Gastroesophageal sphincter (tissue), 4 donors: ENCODE measurements around the gene IL1RAPL2. TPM values are rescaled to one million over a fixed set of nuclear protein-coding genes. Genes with fewer than 3 reads are reported as not detected.

ENCODE experiments used
- ATAC-seq: fragments of 150-250 bp; one replicate; pipeline ENCODE4 v1.9.1; 2016; ENCODE audit warnings: mild to moderate bottlenecking, moderate library complexity
- H3K27ac ChIP-seq, 4 donors: fragments of 200-600 bp; sonication (generic) in 3 of 4; 1 replicate in 3 of 4; 2 replicates in 1 of 4; pipeline ENCODE4 v1.5.1; 2016 to 2019
- H3K27me3 ChIP-seq: fragments of 200-600 bp; sonication (generic); one replicate; pipeline ENCODE4 v1.5.1; 2019
- H3K36me3 ChIP-seq, 2 donors: fragments of 200-600 bp; sonication (generic); one replicate each; pipeline ENCODE4 v1.5.1; 2019; ENCODE audit warnings: control low read depth in 1 of 2
- H3K4me1 ChIP-seq, 3 donors: fragments of 200-600 bp; sonication (generic); 1 replicate in 2 of 3; 2 replicates in 1 of 3; pipeline ENCODE4 v1.5.1; 2016 to 2019; ENCODE audit warnings: control low read depth in 2 of 3
- H3K4me3 ChIP-seq, 2 donors: fragments of 200-600 bp; sonication (generic); one replicate each; pipeline ENCODE4 v1.5.1; 2019; ENCODE audit warnings: mild to moderate bottlenecking in 1 of 2, moderate library complexity in 1 of 2
- H3K9me3 ChIP-seq, 3 donors: fragments of 200-600 bp; sonication (generic); one replicate each; pipeline ENCODE4 v1.5.1; 2017 to 2019; ENCODE audit warnings: control low read depth in 2 of 3
- EP300 ChIP-seq: sonication (generic); formaldehyde crosslinking; IDR thresholded peaks from one replicate; pipeline ENCODE4 v1.6.1; 2017; ENCODE audit warnings: antibody characterized with exemption, mild to moderate bottlenecking
- POLR2A ChIP-seq, 2 donors: fragments of 450-650 bp; IDR thresholded peaks; one replicate each; pipeline ENCODE4 v1.6.1; 2017; ENCODE audit warnings: antibody characterized with exemption in 2 of 2, mild to moderate bottlenecking in 2 of 2, moderate library complexity in 1 of 2
- POLR2AphosphoS5 ChIP-seq: sonication (generic); formaldehyde crosslinking; IDR thresholded peaks from one replicate; pipeline ENCODE4 v1.6.1; 2017; ENCODE audit warnings: antibody characterized with exemption
- WGBS, 2 donors: methylation state at CpG; one replicate each; pipeline ENCODE4 v1.1.5; 2018; ENCODE audit warnings: low coverage in 1 of 2; 5-methylcytosine and 5-hydroxymethylcytosine counted together
- total RNA-seq, 4 donors: library from RNA; depleted of rRNA; stranded (reverse); fragments of >200 nt; gene quantifications; one replicate each; pipeline ENCODE4 v1.1.0, GENCODE V29; 2016
- TF ChIP-seq, protein P1 (sequence below), 4 experiments: fragments of 200-600 bp in 2 of 4; fragments of 450-650 bp in 2 of 4; sonication (generic) in 1 of 4; IDR thresholded peaks; one replicate each; pipeline ENCODE4 v1.5.1; 2017 to 2019; ENCODE audit warnings: antibody characterized with exemption in 4 of 4, mild to moderate bottlenecking in 2 of 4, moderate library complexity in 2 of 4

The IL1RAPL2 gene
- total RNA-seq, 4 donors from 2014 or later: 0.54 TPM; not detected in 2

DNA sequence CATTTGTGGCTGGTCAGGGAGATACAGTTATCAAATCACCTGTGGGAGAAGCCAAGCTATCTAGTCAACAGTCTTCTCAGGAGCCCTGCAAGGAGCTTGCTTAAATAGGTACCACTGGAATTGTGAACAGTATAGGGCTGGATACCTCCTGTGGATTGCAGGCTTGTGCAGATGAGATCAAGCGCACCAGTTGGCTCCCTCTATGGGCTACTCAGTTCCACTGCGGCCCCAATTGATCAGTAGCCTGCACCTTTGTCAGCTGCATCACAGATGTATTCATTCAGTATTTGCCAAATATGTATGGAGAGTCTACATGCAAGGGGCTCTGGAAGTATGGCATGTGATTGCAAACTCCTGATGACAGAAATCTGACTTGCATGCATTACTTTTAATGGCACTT, 625.9 kb downstream of the IL1RAPL2 start:
- no peaks in the 10 kb centered on the region for H3K36me3 ChIP-seq
- ATAC-seq: no peak
- no peak overlapping the region for H3K27ac ChIP-seq
- no peak overlapping the region for H3K4me3 ChIP-seq
- WGBS, 2 donors: 40% methylated on average over 1 of the region's 2 CpGs
- TF ChIP-seq EP300 (no peak), POLR2AphosphoS5 (no peak)
- TF ChIP-seq, protein P1, sequence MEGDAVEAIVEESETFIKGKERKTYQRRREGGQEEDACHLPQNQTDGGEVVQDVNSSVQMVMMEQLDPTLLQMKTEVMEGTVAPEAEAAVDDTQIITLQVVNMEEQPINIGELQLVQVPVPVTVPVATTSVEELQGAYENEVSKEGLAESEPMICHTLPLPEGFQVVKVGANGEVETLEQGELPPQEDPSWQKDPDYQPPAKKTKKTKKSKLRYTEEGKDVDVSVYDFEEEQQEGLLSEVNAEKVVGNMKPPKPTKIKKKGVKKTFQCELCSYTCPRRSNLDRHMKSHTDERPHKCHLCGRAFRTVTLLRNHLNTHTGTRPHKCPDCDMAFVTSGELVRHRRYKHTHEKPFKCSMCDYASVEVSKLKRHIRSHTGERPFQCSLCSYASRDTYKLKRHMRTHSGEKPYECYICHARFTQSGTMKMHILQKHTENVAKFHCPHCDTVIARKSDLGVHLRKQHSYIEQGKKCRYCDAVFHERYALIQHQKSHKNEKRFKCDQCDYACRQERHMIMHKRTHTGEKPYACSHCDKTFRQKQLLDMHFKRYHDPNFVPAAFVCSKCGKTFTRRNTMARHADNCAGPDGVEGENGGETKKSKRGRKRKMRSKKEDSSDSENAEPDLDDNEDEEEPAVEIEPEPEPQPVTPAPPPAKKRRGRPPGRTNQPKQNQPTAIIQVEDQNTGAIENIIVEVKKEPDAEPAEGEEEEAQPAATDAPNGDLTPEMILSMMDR (IDR thresholded peaks at IDR 0.05): peak in 1 of 4 experiments; percentile 28
- no peaks in the 10 kb centered on the region for H3K4me1 ChIP-seq
- no peaks in the 10 kb centered on the region for H3K9me3 ChIP-seq
- H3K27me3 ChIP-seq: no peaks in the 10 kb centered on the region

DNA sequence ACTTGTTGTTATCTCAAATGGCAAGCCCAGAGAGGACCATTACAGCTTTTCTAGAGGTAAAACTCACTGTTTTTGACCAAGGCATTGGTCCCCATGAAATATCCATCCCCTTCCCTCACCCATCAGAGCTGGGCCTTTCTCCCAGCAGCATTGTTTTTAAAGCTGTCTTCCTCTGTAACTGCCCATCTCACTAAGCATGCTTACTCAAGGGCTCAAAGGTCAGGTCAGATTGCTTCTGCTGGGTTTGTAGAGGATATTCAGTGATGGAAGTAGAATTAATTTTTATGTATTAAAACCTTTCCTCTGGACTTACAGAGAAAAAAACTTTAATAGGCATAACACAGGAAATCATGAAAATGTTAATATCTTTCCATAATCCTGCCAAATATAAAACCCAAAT, 643.4 kb downstream of the IL1RAPL2 start:
- Histone ChIP-seq H3K27ac (no peak overlapping the region), H3K36me3 (no peaks in the 10 kb centered on the region), H3K4me1 (no peaks in the 10 kb centered on the region), H3K4me3 (no peak overlapping the region), H3K27me3 (no peaks in the 10 kb centered on the region), H3K9me3 (no peaks in the 10 kb centered on the region)
- no peak for ATAC-seq
- TF ChIP-seq, protein P1 (IDR thresholded peaks at IDR 0.05): no peak
- TF ChIP-seq EP300 (no peak), POLR2A (IDR thresholded peaks at IDR 0.05) (no peak), POLR2AphosphoS5 (no peak)

DNA sequence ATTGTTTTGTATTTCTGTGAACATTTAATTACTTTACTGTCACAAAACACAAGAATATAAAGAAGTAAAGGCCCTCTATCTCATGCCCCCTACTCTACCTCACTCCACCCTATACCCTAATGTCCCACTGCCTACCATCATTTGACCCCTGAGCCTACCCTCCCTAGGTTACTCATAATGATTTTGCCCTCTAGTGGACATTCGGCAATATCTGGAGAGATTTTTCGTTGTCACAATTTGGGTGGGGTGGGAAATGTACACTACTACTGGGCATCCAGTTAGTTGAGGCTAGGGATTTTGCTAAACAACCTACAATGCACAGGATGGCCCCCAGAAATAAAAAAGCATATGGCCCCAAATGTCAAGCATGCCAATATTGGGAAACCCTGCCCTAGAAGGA, 644.3 kb downstream of the IL1RAPL2 start:
- Histone ChIP-seq H3K4me3 (no peak overlapping the region), H3K4me1 (no peaks in the 10 kb centered on the region), H3K27ac (no peak overlapping the region), H3K27me3 (no peaks in the 10 kb centered on the region), H3K36me3 (no peaks in the 10 kb centered on the region), H3K9me3 (no peaks in the 10 kb centered on the region)
- ATAC-seq: no peak
- WGBS, 2 donors: 73% methylated on average over 2 of the region's 2 CpGs; no CpG with 5 or more reads in 1 of the 2 donors
- TF ChIP-seq, protein P1 (IDR thresholded peaks at IDR 0.05): no peak
- TF ChIP-seq EP300: no peak
- TF ChIP-seq POLR2AphosphoS5: no peak
- TF ChIP-seq POLR2A (IDR thresholded peaks at IDR 0.05): no peak

DNA sequence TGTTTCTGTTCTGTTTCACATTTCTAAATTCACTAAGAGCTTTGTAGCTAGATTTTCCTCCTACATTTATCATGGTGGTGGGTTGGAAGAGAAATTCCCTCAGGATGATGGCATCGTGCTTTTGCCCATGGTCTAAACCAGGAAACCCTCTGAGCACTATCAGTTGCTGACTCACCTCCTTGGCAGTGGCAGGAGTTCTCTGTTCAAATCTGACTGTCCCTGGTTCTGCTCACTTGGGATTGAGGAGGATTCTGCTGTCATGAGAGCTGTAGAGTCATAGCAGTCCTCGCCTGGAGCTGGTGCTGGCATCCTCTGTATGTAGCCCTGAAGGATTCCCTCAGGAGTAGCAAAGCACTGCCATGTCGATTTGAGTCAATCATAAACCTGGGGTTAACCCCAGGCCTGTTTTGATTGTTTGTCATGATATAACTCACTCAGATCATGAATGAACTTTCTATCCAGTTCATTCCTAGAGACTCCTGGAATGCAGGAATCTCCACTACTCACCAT, 645.1 kb downstream of the IL1RAPL2 start:
- no peak for ATAC-seq
- Histone ChIP-seq H3K4me3 (no peak overlapping the region), H3K27ac (no peak overlapping the region), H3K4me1 (no peaks in the 10 kb centered on the region), H3K9me3 (no peaks in the 10 kb centered on the region), H3K36me3 (no peaks in the 10 kb centered on the region), H3K27me3 (no peaks in the 10 kb centered on the region)
- WGBS, 2 donors: 33 to 62% methylated on average over 1 to 2 of the region's 3 CpGs
- TF ChIP-seq, protein P1 (IDR thresholded peaks at IDR 0.05): no peak
- TF ChIP-seq POLR2AphosphoS5: no peak
- no peak for TF ChIP-seq EP300
- TF ChIP-seq POLR2A (IDR thresholded peaks at IDR 0.05): no peak

DNA sequence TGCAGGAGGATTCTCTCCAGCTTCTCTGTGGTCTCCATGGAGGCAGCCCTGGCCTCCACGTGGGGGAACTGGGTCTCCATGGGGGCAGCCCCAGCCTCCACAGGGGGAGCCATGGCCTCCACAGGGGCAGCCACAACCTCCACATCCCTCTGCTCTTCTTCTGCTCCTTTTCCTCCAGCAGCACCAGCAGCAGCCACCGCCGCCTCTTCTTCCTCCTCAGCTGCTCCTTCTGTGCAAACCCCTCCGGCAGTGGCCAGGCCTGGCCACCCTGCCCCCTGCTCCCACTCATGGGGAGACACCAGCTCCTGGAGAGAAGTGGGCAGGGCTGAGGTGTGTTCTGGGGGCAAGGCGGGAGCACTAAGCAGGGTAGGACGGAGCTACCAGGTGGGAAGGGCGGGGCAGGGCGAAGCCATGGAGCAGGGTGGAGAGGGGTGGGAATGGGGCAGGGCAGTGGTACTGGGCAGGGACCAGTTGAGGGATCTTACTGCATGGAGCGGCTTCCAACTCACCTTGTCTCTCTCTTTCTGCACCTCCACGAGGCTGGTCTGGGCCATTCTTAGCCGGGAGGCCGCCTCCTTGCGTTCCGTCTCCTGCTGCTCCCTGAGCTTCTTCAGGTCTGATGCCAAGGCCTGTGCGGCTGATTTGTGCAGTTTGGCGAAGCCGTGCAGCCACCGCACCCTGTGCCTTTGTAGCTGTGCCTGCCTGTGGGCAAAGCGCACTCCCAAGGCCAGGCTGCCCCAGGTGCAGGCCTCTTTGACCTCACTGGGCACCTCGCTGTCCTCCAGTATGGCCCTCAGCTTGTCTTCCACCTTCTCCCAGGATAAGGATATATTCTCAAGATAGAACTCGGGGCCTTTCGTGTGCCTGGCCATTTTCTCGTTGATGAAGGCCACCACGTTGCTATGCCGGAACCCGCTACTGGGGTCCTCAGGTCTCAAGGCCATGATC, 653.7 kb downstream of the IL1RAPL2 start:
- WGBS, 2 donors: 90 to 100% methylated on average over 2 to 3 of the region's 26 CpGs
- no peak for TF ChIP-seq EP300
- no peak for TF ChIP-seq POLR2A (IDR thresholded peaks at IDR 0.05)
- no peak for TF ChIP-seq POLR2AphosphoS5
- TF ChIP-seq, protein P1 (IDR thresholded peaks at IDR 0.05): no peak
- Histone ChIP-seq H3K36me3 (no peaks in the 10 kb centered on the region), H3K4me1 (no peaks in the 10 kb centered on the region), H3K27me3 (no peaks in the 10 kb centered on the region), H3K4me3 (no peak overlapping the region), H3K27ac (no peak overlapping the region), H3K9me3 (no peaks in the 10 kb centered on the region)
- ATAC-seq: no peak
